HCT116 (cell line): ENCODE data around the gene ZNF524. TPM values are rescaled to one million over a fixed set of nuclear protein-coding genes. Genes with fewer than 3 reads are reported as not detected.

Experiments used
- ATAC-seq: fragments of 200-7000 bp; cut with Tn5 transposase; 2 replicates; pipeline ENCODE4 v1.9.1; 2020; ENCODE audit warnings: mild to moderate bottlenecking, moderate library complexity
- BruUV-seq: library from RNA; stranded (reverse); fragments of 400-500 nt; replicated peaks from 2 replicates; lab custom pipeline; 2021; lab: Mats Ljungman, UMichigan
- CTCF ChIA-PET: fragments of 300-600 bp; sonication (Branson Sonifier 250); formaldehyde crosslinking; loops from one replicate; lab custom pipeline; 2021; ENCODE audit warnings: antibody characterized with exemption; lab: Charles Lee
- POLR2A ChIA-PET: fragments of 300-600, 350-600 bp; sonication (Branson Sonifier 250); formaldehyde crosslinking; loops from one replicate; lab custom pipeline; 2021; ENCODE audit warnings: antibody characterized with exemption; lab: Charles Lee
- RAD21 ChIA-PET, 2 experiments: fragments of 300-600 bp; sonication (Branson Sonifier 250); formaldehyde crosslinking; loops; one replicate each; lab custom pipeline; 2023; ENCODE audit warnings: low total read pairs in 2 of 2; ENCODE audit not compliant: uncharacterized antibody in 2 of 2, unreplicated experiment in 2 of 2, low non-redundant PET in 1 of 2; lab: Charles Lee
- DNase-seq: peaks from one replicate; pipeline ENCODE4 v3.0.0-alpha.2; 2010; ENCODE audit warnings: low read depth, low spot score
- H2AFZ ChIP-seq: fragments of 200-600 bp; shearing (Covaris generic), sonication (generic); 2 replicates; pipeline ENCODE4 v1.6.1; 2017; ENCODE audit warnings: low read depth, mixed run types, mixed read lengths, antibody characterized with exemption, low read length; ENCODE audit not compliant: poor library complexity, severe bottlenecking
- H3K27ac ChIP-seq: 2 replicates; pipeline ENCODE4 v1.5.1; 2012; ENCODE audit warnings: low read depth, low read length
- H3K27me3 ChIP-seq: fragments of 200-600 bp; sonication (generic); 2 replicates; pipeline ENCODE4 v1.6.1; 2016; ENCODE audit warnings: mixed run types, low read length, mixed read lengths; ENCODE audit not compliant: insufficient read depth
- H3K36me3 ChIP-seq, 2 experiments: fragments of 200-500 bp in 1 of 2; fragments of 200-600 bp in 1 of 2; sonication (Bioruptor generic) in 1 of 2; sonication (generic) in 1 of 2; 2 replicates each; pipeline versions ENCODE4 v1.5.1 to v1.6.1; 2014 to 2016; ENCODE audit warnings: low read length in 2 of 2, inconsistent platforms in 1 of 2, mixed read lengths in 1 of 2, mixed run types in 1 of 2; ENCODE audit not compliant: insufficient read depth in 2 of 2, control insufficient read depth in 1 of 2
- H3K4me1 ChIP-seq, 2 experiments: fragments of 200-600 bp in 1 of 2; sonication (generic) in 1 of 2; 2 replicates each; pipeline versions ENCODE4 v1.5.1 to v1.6.1; 2012 to 2017; ENCODE audit warnings: low read length in 2 of 2, inconsistent platforms in 1 of 2, mild to moderate bottlenecking in 1 of 2, mixed read lengths in 1 of 2, mixed run types in 1 of 2, moderate library complexity in 1 of 2; ENCODE audit not compliant: insufficient read depth in 2 of 2, control insufficient read depth in 1 of 2
- H3K4me2 ChIP-seq: fragments of 200-600 bp; sonication (generic); 2 replicates; pipeline ENCODE4 v1.6.1; 2017; ENCODE audit warnings: mixed run types, low read length, mixed read lengths
- H3K4me3 ChIP-seq, 2 experiments: fragments of 200-600 bp in 1 of 2; sonication (generic) in 1 of 2; replicated peaks in 1 of 2; 2 replicates each; pipeline ENCODE4 v1.5.1; 2011 to 2016; ENCODE audit warnings: low read length in 2 of 2, control low read depth in 1 of 2, low read depth in 1 of 2, mild to moderate bottlenecking in 1 of 2, mixed read lengths in 1 of 2, mixed run types in 1 of 2
- H3K79me2 ChIP-seq: fragments of 200-600 bp; sonication (generic); 2 replicates; pipeline ENCODE4 v1.6.1; 2017; ENCODE audit warnings: mild to moderate bottlenecking, mixed run types, low read length, moderate library complexity, mixed read lengths; ENCODE audit not compliant: insufficient read depth
- H3K9ac ChIP-seq: fragments of 200-600 bp; sonication (generic); 2 replicates; pipeline ENCODE4 v1.6.1; 2016; ENCODE audit warnings: low read length, mixed read lengths
- H3K9me2 ChIP-seq: fragments of 200-600 bp; sonication (generic), shearing (Covaris generic); 2 replicates; pipeline ENCODE4 v1.6.1; 2017; ENCODE audit warnings: mixed run types, mild to moderate bottlenecking, moderate library complexity; ENCODE audit not compliant: insufficient read depth
- H3K9me3 ChIP-seq, 2 experiments: fragments of 200-500 bp in 1 of 2; fragments of 200-600 bp in 1 of 2; sonication (Bioruptor generic) in 1 of 2; sonication (generic) in 1 of 2; 2 replicates each; pipeline ENCODE4 v1.6.1; 2014 to 2017; ENCODE audit warnings: low read length in 2 of 2, mixed read lengths in 2 of 2, inconsistent platforms in 1 of 2, low read depth in 1 of 2, mild to moderate bottlenecking in 1 of 2, mixed run types in 1 of 2, moderate library complexity in 1 of 2; ENCODE audit not compliant: control insufficient read depth in 1 of 2, insufficient read depth in 1 of 2
- H4K20me1 ChIP-seq: fragments of 200-600 bp; sonication (generic), shearing (Covaris generic); 2 replicates; pipeline ENCODE4 v1.6.1; 2017; ENCODE audit warnings: mixed run types, mild to moderate bottlenecking, moderate library complexity; ENCODE audit not compliant: insufficient read depth
- CBX3 ChIP-seq: IDR thresholded peaks from 2 replicates; pipeline ENCODE4 v1.6.1; 2012; ENCODE audit warnings: low read depth
- CEBPB ChIP-seq: IDR thresholded peaks from 2 replicates; pipeline ENCODE4 v1.6.1; 2012; ENCODE audit warnings: low read depth
- EGR1 ChIP-seq: IDR thresholded peaks from 2 replicates; pipeline ENCODE4 v1.6.1; 2012; ENCODE audit warnings: low read depth
- ELF1 ChIP-seq: IDR thresholded peaks from 2 replicates; pipeline ENCODE4 v1.6.1; 2012; ENCODE audit warnings: low read depth, borderline replicate concordance
- POLR2A ChIP-seq: IDR thresholded peaks from 2 replicates; pipeline ENCODE4 v1.7.0; 2011; ENCODE audit warnings: borderline replicate concordance; ENCODE audit not compliant: insufficient read depth, insufficient read length; ENCODE audit errors: extremely low read depth
- REST ChIP-seq: IDR thresholded peaks from 2 replicates; pipeline ENCODE4 v1.6.1; 2012; ENCODE audit warnings: low read depth
- SP1 ChIP-seq: IDR thresholded peaks from 2 replicates; pipeline ENCODE4 v1.6.1; 2012; ENCODE audit warnings: low read depth
- SRF ChIP-seq: IDR thresholded peaks from 2 replicates; pipeline ENCODE4 v1.6.1; 2012; ENCODE audit warnings: low read depth
- intact Hi-C: fragments of 100-400 bp; cut with micrococcal nuclease; formaldehyde crosslinking; loops from 2 replicates; pipeline ENCODE4 v1.10.0; 2022
- total RNA-seq: library from RNA; stranded (reverse); gene quantifications from one replicate; pipeline ENCODE4 v1.2.1, GENCODE V29; 2021; ENCODE audit not compliant: unreplicated experiment
- TF ChIP-seq, protein P1 (sequence below): IDR thresholded peaks from 2 replicates; pipeline ENCODE4 v1.6.1; 2011; ENCODE audit warnings: mild to moderate bottlenecking, low read length, moderate library complexity; ENCODE audit not compliant: insufficient replicate concordance; ENCODE audit errors: extremely low read depth
- TF ChIP-seq, protein P2 (sequence below), 3 experiments: fragments of 200-600 bp in 1 of 3; sonication (generic) in 1 of 3; IDR thresholded peaks in 2 of 3; conservative IDR thresholded peaks in 1 of 3; 2 replicates each; pipeline ENCODE4 v1.5.1; 2012 to 2017; ENCODE audit warnings: low read depth in 2 of 3, low read length in 2 of 3, antibody characterized with exemption in 1 of 3, borderline replicate concordance in 1 of 3, control low read depth in 1 of 3, mild to moderate bottlenecking in 1 of 3, mixed read lengths in 1 of 3, mixed run types in 1 of 3, moderate library complexity in 1 of 3; ENCODE audit not compliant: insufficient read depth in 1 of 3

The ZNF524 gene
- total RNA-seq, 1 experiment from 2014 or later, result 17.2 TPM

GRCh38 chr19:55578761-55579747 is 21.0 kb upstream of the ZNF524 start:
- H3K36me3 ChIP-seq, result no peaks in the 10 kb centered on the region; a peak in 2 of 4 replicates
- POLR2A ChIA-PET, result no interaction called here
- CTCF ChIA-PET, result no interaction called here
- intact Hi-C loops, result no loop called here
- no peaks in the 10 kb centered on the region for H3K9me3 ChIP-seq
- DNase-seq (no peak), ATAC-seq (no peak)
- peak overlapping the region; percentile 92 to 94 for H3K4me3 ChIP-seq
- peak overlapping the region; percentile 78 for H3K27ac ChIP-seq
- RAD21 ChIA-PET, result no interaction called here
- peak overlapping the region; percentile 86 for H3K9ac ChIP-seq
- peaks cover 16% of the 10 kb centered on the region for H3K79me2 ChIP-seq
- H3K4me1 ChIP-seq, result peaks cover 7 to 14% of the 10 kb centered on the region in 2 experiments; a peak in 3 of 4 replicates
- no peak overlapping the region for H2AFZ ChIP-seq
- H3K4me2 ChIP-seq, result peak overlapping the region; percentile 84
- H3K9me2 ChIP-seq, result no peaks in the 10 kb centered on the region
- BruUV-seq, result no TSS peak
- no peaks in the 10 kb centered on the region for H3K27me3 ChIP-seq
- no peaks in the 10 kb centered on the region for H4K20me1 ChIP-seq
- TF ChIP-seq CBX3 (no peak), REST (no peak), ELF1 (no peak), POLR2A (no peak), CEBPB (no peak), EGR1 (no peak), SP1 (no peak), SRF (no peak)
- TF ChIP-seq, protein P1, sequence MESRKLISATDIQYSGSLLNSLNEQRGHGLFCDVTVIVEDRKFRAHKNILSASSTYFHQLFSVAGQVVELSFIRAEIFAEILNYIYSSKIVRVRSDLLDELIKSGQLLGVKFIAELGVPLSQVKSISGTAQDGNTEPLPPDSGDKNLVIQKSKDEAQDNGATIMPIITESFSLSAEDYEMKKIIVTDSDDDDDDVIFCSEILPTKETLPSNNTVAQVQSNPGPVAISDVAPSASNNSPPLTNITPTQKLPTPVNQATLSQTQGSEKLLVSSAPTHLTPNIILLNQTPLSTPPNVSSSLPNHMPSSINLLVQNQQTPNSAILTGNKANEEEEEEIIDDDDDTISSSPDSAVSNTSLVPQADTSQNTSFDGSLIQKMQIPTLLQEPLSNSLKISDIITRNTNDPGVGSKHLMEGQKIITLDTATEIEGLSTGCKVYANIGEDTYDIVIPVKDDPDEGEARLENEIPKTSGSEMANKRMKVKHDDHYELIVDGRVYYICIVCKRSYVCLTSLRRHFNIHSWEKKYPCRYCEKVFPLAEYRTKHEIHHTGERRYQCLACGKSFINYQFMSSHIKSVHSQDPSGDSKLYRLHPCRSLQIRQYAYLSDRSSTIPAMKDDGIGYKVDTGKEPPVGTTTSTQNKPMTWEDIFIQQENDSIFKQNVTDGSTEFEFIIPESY, result no peak
- TF ChIP-seq, protein P2, sequence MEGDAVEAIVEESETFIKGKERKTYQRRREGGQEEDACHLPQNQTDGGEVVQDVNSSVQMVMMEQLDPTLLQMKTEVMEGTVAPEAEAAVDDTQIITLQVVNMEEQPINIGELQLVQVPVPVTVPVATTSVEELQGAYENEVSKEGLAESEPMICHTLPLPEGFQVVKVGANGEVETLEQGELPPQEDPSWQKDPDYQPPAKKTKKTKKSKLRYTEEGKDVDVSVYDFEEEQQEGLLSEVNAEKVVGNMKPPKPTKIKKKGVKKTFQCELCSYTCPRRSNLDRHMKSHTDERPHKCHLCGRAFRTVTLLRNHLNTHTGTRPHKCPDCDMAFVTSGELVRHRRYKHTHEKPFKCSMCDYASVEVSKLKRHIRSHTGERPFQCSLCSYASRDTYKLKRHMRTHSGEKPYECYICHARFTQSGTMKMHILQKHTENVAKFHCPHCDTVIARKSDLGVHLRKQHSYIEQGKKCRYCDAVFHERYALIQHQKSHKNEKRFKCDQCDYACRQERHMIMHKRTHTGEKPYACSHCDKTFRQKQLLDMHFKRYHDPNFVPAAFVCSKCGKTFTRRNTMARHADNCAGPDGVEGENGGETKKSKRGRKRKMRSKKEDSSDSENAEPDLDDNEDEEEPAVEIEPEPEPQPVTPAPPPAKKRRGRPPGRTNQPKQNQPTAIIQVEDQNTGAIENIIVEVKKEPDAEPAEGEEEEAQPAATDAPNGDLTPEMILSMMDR (IDR thresholded peaks at IDR 0.05 in 2 of 3, conservative IDR thresholded peaks at IDR 0.05 in 1 of 3; ENCODE audit: borderline replicate concordance in 1 of 3, insufficient read depth in 1 of 3, low read depth in 2 of 3, low read length in 2 of 3), result no peak
- TF ChIP-seq, all 23 proteins: peak for 0
